HepG2 (cell line): ENCODE data around the gene RBM14. TPM values are rescaled to one million over a fixed set of nuclear protein-coding genes. Genes with fewer than 3 reads are reported as not detected.
A peak's percentile ranks its signal among the peaks of the same experiment; 100 is the strongest.

ENCODE experiments used
- CC2D1A ChIP-seq: sonication (generic); formaldehyde crosslinking; IDR thresholded peaks from 2 replicates; pipeline ENCODE4 v1.8.1; 2023; ENCODE audit warnings: mild to moderate bottlenecking, missing genetic modification reagents
- NCOA2 ChIP-seq: sonication (generic); formaldehyde crosslinking; IDR thresholded peaks from 2 replicates; pipeline ENCODE4 v1.8.0; 2022; ENCODE audit warnings: inconsistent platforms
- PHF21A ChIP-seq: sonication (generic); formaldehyde crosslinking; IDR thresholded peaks from 2 replicates; pipeline ENCODE4 v1.5.0; 2020; ENCODE audit warnings: mild to moderate bottlenecking, missing genetic modification reagents
- RXRB ChIP-seq: IDR thresholded peaks from 2 replicates; pipeline ENCODE4 v1.6.1; 2016; ENCODE audit warnings: borderline replicate concordance, missing genetic modification reagents, missing compliant biosample characterization
- SNAPC2 ChIP-seq: sonication (generic); formaldehyde crosslinking; IDR thresholded peaks from 2 replicates; pipeline ENCODE4 v1.8.1; 2022; ENCODE audit warnings: mild to moderate bottlenecking, missing genetic modification reagents
- ZSCAN29 ChIP-seq: sonication (generic); formaldehyde crosslinking; conservative IDR thresholded peaks from 2 replicates; pipeline ENCODE4 v1.4.0; 2020; ENCODE audit warnings: mild to moderate bottlenecking, missing genetic modification reagents
- polyA plus RNA-seq, 8 experiments: library from polyadenylated mRNA; depleted of rRNA in 3 of 8; stranded (reverse) in 7 of 8; unstranded in 1 of 8; fragments of >200 nt; fragmentation: Illumina TruSeq in 4 of 8; extraction: Trizol in 4 of 8; gene quantifications; 2 replicates each; pipeline versions ENCODE4 v1.2.1 to v1.2.3, GENCODE V29; 2011 to 2016; ENCODE audit warnings: low read depth in 4 of 8, missing spikeins in 1 of 8, mixed read lengths in 1 of 8; ENCODE audit not compliant: insufficient read depth in 1 of 8
- total RNA-seq, 5 experiments: library from RNA; depleted of rRNA; stranded (reverse); fragments of >200 nt; fragmentation: Illumina TruSeq; extraction: Trizol; gene quantifications; 2 replicates each; pipeline ENCODE4 v1.2.3, GENCODE V29; 2016; ENCODE audit warnings: low read depth in 1 of 5
- TF ChIP-seq, protein P1 (sequence below): sonication (generic); formaldehyde crosslinking; IDR thresholded peaks from 2 replicates; pipeline ENCODE4 v1.9.0; 2021; ENCODE audit warnings: mild to moderate bottlenecking, missing genetic modification reagents
- TF ChIP-seq, protein P2 (sequence below): sonication (generic); formaldehyde crosslinking; IDR thresholded peaks from 2 replicates; pipeline ENCODE4 v1.5.0; 2020; ENCODE audit warnings: mild to moderate bottlenecking, missing genetic modification reagents
- TF ChIP-seq, protein P3 (sequence below), 2 experiments: sonication (generic) in 1 of 2; formaldehyde crosslinking in 1 of 2; IDR thresholded peaks; 2 replicates each; pipeline versions ENCODE4 v1.5.1 to v1.6.1; 2011 to 2020; ENCODE audit warnings: borderline replicate concordance in 1 of 2, low read depth in 1 of 2, low read length in 1 of 2, mild to moderate bottlenecking in 1 of 2, missing genetic modification reagents in 1 of 2, moderate library complexity in 1 of 2
- TF ChIP-seq, protein P4 (sequence below): sonication (generic); formaldehyde crosslinking; IDR thresholded peaks from 2 replicates; pipeline ENCODE4 v1.5.0; 2020; ENCODE audit warnings: missing genetic modification reagents

RBM14 gene
- total and polyA plus RNA-seq, 2 of the 13 experiments (the other 11 are each of a cell fraction or from before 2014, with no cell fraction given): 12.7 to 44.1 TPM

DNA sequence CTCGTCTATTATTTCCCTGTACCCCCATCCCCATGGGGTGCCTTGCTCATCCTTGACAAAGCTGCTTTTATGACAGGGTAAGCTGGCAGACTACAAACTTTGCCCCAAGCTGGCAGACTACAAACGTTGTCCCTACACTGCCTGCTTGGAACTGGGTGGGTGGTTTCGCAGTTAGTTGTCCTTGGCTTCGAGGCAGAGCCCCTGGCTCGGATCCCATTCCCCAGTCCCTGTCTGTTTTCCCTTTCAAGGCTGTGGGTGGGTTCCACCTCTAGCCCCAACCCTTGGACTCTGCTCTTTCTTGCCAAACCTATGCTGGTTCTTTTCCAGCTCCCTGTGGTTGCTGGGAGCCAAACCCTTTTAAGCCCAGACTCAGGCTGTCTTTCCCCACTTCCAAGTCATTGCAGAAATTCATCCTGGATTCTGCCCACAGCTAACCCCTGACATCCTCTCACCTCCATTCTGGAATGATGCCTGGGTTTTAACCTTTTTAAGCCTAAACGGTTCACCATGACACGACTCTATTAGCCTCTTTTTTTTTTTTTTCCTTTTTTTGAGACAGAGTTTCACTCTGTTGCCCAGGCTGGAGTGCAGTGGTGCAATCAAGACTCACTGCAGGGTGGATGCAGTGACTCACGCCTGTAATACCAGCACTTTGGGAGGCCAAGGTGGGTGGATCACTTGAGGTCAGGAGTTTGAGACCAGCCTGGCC, 9.2 kb upstream of the RBM14 start (continued):
- TF ChIP-seq, protein P1, sequence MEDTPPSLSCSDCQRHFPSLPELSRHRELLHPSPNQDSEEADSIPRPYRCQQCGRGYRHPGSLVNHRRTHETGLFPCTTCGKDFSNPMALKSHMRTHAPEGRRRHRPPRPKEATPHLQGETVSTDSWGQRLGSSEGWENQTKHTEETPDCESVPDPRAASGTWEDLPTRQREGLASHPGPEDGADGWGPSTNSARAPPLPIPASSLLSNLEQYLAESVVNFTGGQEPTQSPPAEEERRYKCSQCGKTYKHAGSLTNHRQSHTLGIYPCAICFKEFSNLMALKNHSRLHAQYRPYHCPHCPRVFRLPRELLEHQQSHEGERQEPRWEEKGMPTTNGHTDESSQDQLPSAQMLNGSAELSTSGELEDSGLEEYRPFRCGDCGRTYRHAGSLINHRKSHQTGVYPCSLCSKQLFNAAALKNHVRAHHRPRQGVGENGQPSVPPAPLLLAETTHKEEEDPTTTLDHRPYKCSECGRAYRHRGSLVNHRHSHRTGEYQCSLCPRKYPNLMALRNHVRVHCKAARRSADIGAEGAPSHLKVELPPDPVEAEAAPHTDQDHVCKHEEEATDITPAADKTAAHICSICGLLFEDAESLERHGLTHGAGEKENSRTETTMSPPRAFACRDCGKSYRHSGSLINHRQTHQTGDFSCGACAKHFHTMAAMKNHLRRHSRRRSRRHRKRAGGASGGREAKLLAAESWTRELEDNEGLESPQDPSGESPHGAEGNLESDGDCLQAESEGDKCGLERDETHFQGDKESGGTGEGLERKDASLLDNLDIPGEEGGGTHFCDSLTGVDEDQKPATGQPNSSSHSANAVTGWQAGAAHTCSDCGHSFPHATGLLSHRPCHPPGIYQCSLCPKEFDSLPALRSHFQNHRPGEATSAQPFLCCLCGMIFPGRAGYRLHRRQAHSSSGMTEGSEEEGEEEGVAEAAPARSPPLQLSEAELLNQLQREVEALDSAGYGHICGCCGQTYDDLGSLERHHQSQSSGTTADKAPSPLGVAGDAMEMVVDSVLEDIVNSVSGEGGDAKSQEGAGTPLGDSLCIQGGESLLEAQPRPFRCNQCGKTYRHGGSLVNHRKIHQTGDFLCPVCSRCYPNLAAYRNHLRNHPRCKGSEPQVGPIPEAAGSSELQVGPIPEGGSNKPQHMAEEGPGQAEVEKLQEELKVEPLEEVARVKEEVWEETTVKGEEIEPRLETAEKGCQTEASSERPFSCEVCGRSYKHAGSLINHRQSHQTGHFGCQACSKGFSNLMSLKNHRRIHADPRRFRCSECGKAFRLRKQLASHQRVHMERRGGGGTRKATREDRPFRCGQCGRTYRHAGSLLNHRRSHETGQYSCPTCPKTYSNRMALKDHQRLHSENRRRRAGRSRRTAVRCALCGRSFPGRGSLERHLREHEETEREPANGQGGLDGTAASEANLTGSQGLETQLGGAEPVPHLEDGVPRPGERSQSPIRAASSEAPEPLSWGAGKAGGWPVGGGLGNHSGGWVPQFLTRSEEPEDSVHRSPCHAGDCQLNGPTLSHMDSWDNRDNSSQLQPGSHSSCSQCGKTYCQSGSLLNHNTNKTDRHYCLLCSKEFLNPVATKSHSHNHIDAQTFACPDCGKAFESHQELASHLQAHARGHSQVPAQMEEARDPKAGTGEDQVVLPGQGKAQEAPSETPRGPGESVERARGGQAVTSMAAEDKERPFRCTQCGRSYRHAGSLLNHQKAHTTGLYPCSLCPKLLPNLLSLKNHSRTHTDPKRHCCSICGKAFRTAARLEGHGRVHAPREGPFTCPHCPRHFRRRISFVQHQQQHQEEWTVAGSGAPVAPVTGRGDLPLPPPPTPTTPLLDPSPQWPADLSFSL (CRISPR knock-in tag): no peak
- TF ChIP-seq SNAPC2 (CRISPR knock-in tag) (no peak), CC2D1A (CRISPR knock-in tag) (no peak), RXRB (CRISPR knock-in tag) (no peak), ZSCAN29 (no peak), NCOA2 (CRISPR knock-in tag) (peak; percentile 50; the same call in 1 of the 2 replicates), PHF21A (CRISPR knock-in tag) (peak; percentile 55; the same call in 1 of the 2 replicates)
- TF ChIP-seq, protein P2, sequence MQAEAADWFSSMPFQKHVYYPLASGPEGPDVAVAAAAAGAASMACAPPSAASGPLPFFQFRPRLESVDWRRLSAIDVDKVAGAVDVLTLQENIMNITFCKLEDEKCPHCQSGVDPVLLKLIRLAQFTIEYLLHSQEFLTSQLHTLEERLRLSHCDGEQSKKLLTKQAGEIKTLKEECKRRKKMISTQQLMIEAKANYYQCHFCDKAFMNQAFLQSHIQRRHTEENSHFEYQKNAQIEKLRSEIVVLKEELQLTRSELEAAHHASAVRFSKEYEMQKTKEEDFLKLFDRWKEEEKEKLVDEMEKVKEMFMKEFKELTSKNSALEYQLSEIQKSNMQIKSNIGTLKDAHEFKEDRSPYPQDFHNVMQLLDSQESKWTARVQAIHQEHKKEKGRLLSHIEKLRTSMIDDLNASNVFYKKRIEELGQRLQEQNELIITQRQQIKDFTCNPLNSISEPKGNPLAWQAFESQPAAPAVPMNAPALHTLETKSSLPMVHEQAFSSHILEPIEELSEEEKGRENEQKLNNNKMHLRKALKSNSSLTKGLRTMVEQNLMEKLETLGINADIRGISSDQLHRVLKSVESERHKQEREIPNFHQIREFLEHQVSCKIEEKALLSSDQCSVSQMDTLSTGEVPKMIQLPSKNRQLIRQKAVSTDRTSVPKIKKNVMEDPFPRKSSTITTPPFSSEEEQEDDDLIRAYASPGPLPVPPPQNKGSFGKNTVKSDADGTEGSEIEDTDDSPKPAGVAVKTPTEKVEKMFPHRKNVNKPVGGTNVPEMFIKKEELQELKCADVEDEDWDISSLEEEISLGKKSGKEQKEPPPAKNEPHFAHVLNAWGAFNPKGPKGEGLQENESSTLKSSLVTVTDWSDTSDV (CRISPR knock-in tag): no peak
- TF ChIP-seq, protein P3, sequence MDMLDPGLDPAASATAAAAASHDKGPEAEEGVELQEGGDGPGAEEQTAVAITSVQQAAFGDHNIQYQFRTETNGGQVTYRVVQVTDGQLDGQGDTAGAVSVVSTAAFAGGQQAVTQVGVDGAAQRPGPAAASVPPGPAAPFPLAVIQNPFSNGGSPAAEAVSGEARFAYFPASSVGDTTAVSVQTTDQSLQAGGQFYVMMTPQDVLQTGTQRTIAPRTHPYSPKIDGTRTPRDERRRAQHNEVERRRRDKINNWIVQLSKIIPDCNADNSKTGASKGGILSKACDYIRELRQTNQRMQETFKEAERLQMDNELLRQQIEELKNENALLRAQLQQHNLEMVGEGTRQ (IDR thresholded peaks at IDR 0.05; ENCODE audit: low read depth, low read length): no peak
- TF ChIP-seq, protein P3 (CRISPR knock-in tag; IDR thresholded peaks at IDR 0.05; ENCODE audit: borderline replicate concordance): no peak
- TF ChIP-seq, protein P4, sequence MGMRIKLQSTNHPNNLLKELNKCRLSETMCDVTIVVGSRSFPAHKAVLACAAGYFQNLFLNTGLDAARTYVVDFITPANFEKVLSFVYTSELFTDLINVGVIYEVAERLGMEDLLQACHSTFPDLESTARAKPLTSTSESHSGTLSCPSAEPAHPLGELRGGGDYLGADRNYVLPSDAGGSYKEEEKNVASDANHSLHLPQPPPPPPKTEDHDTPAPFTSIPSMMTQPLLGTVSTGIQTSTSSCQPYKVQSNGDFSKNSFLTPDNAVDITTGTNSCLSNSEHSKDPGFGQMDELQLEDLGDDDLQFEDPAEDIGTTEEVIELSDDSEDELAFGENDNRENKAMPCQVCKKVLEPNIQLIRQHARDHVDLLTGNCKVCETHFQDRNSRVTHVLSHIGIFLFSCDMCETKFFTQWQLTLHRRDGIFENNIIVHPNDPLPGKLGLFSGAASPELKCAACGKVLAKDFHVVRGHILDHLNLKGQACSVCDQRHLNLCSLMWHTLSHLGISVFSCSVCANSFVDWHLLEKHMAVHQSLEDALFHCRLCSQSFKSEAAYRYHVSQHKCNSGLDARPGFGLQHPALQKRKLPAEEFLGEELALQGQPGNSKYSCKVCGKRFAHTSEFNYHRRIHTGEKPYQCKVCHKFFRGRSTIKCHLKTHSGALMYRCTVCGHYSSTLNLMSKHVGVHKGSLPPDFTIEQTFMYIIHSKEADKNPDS: no peak
